ENCODE data around the gene SDSL. TPM values are rescaled to one million over a fixed set of nuclear protein-coding genes. Genes with fewer than 3 reads are reported as not detected.

The SDSL gene
- total and polyA plus RNA-seq, 10 of the 15 experiments (the other 5 are each of a cell fraction or from before 2014, with no cell fraction given) = 0.18 to 4.4 (median 1.0) TPM

DNA sequence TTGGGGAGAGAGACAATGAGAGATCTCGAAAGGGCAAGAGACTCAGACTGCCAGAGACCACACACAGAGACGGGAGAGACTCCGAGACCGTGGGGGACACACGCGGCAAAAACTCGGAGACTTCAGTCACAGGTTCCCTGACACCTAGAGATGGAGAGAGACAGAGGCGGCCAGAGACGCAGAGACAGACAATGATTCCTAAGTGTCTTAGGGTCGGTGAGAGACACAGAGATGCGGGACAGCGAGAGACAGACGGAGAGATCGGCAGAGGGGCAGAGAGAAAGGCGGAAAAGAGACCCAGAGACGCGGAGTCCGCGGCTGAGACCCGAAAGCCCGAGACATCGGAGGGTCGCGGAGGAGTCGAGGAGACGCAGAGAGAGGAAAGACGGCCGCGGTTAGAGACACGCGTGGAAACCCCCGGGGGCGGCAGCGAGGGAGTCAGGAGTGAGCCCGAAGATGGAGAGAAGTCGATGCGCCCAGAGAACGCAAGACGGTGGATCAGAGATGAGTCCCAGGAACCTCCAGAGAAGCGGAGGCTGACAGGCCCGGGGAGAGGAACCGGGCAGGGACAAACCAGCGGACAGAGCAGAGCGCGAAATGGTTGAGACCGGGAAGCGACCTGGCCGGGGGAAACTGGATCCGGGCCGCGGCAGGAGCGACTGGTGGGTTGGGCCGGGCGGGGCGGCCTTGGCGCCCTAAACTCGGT is 41.7 kb downstream of the SDSL start:
- no peak for TF ChIP-seq SREBF1 (IDR thresholded peaks at IDR 0.05; ENCODE audit: low read length)
- TF ChIP-seq SUZ12 (IDR thresholded peaks at IDR 0.05; ENCODE audit: unreplicated experiment) = peak; percentile 30
- no peak for TF ChIP-seq FOXK2 (IDR thresholded peaks at IDR 0.05)
- TF ChIP-seq, protein P1, sequence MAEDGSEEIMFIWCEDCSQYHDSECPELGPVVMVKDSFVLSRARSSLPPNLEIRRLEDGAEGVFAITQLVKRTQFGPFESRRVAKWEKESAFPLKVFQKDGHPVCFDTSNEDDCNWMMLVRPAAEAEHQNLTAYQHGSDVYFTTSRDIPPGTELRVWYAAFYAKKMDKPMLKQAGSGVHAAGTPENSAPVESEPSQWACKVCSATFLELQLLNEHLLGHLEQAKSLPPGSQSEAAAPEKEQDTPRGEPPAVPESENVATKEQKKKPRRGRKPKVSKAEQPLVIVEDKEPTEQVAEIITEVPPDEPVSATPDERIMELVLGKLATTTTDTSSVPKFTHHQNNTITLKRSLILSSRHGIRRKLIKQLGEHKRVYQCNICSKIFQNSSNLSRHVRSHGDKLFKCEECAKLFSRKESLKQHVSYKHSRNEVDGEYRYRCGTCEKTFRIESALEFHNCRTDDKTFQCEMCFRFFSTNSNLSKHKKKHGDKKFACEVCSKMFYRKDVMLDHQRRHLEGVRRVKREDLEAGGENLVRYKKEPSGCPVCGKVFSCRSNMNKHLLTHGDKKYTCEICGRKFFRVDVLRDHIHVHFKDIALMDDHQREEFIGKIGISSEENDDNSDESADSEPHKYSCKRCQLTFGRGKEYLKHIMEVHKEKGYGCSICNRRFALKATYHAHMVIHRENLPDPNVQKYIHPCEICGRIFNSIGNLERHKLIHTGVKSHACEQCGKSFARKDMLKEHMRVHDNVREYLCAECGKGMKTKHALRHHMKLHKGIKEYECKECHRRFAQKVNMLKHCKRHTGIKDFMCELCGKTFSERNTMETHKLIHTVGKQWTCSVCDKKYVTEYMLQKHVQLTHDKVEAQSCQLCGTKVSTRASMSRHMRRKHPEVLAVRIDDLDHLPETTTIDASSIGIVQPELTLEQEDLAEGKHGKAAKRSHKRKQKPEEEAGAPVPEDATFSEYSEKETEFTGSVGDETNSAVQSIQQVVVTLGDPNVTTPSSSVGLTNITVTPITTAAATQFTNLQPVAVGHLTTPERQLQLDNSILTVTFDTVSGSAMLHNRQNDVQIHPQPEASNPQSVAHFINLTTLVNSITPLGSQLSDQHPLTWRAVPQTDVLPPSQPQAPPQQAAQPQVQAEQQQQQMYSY (CRISPR knock-in tag; IDR thresholded peaks at IDR 0.05) = no peak
- no peak for TF ChIP-seq ZNF217 (IDR thresholded peaks at IDR 0.05)
- Histone ChIP-seq H3K36me3 (ENCODE audit: control insufficient read depth in 2 of 2, insufficient read depth in 2 of 2, low read length in 1 of 2) (no peaks in the 10 kb centered on the region), H3K9ac (ENCODE audit: control insufficient read depth, insufficient read depth, low read length) (no peak overlapping the region), H3K79me2 (ENCODE audit: control insufficient read depth, insufficient read depth, low read length) (no peaks in the 10 kb centered on the region), H4K20me1 (ENCODE audit: control insufficient read depth, insufficient read depth) (no peaks in the 10 kb centered on the region), H3K4me3 (no peak overlapping the region), H3K4me2 (ENCODE audit: control insufficient read depth, insufficient read depth) (no peak overlapping the region), H3K27me3 (replicated peaks in 1 of 2; ENCODE audit: control insufficient read depth in 2 of 2, insufficient read depth in 2 of 2, low read length in 1 of 2) (peaks cover 13 to 33% of the 10 kb centered on the region in 2 experiments; a peak in 3 of 4 replicates), H3K27ac (ENCODE audit: control insufficient read depth, insufficient read depth) (no peak overlapping the region), H3K9me3 (replicated peaks; ENCODE audit: control insufficient read depth, insufficient read depth, low read length) (no peaks in the 10 kb centered on the region; the same call in 2 of the 3 replicates), H2AFZ (ENCODE audit: control insufficient read depth, low read depth, low read length) (no peak overlapping the region), H3K4me1 (ENCODE audit: control insufficient read depth, insufficient read depth, low read length) (no peaks in the 10 kb centered on the region)
- ATAC-seq = no peak
- no peak for DNase-seq (ENCODE audit: low read depth, low spot score)
- POLR2A ChIA-PET = no interaction called here
- CTCF ChIA-PET = no interaction called here
- no peak for FAIRE-seq
- RAD21 ChIA-PET (ENCODE audit: unreplicated experiment) = no interaction called here
- intact Hi-C loops (cut with micrococcal nuclease; ENCODE audit: unreplicated experiment) (no loop called here), in situ Hi-C loops (cut with MboI) (loop anchor here (5.0 kb wide), 1 partner anchor 448 kb away; no protein-coding TSS in a partner anchor)
- SMC1A ChIA-PET (ENCODE audit: uncharacterized antibody, unreplicated experiment) = no interaction called here
- WGBS (ENCODE audit: insufficient coverage, insufficient replicate concordance, low lambda C conversion rate, missing lambda C conversion rate) = 21% methylated on average over 29 of the region's 57 CpGs
- BruUV-seq (replicated peaks) = no TSS peak
